Activated CD4-positive, alpha-beta memory T cell treated with anti-CD3 and anti-CD28 coated beads for 36 hours (primary cell): ENCODE results near the gene GRAMD2A. TPM values are rescaled to one million over a fixed set of nuclear protein-coding genes. Genes with fewer than 3 reads are reported as not detected.

Source experiments
- CTCF ChIA-PET: fragments of 350-600 bp; sonication (Branson Sonifier 250); formaldehyde crosslinking; loops from one replicate; lab custom pipeline; 2021; ENCODE audit warnings: antibody characterized with exemption, inconsistent platforms; lab: Charles Lee
- POLR2A ChIA-PET: fragments of 350-600 bp; sonication (Branson Sonifier 250); formaldehyde crosslinking; loops from one replicate; lab custom pipeline; 2021; ENCODE audit warnings: antibody characterized with exemption; lab: Charles Lee
- DNase-seq: peaks from one replicate; pipeline ENCODE4 v3.0.0-alpha.2; 2020
- H3K27ac Mint-ChIP-seq: one replicate; pipeline ENCODE4 v1.8.0; 2021; ENCODE audit warnings: mixed read lengths
- H3K27me3 Mint-ChIP-seq: one replicate; pipeline ENCODE4 v1.8.0; 2021; ENCODE audit warnings: mixed read lengths
- H3K36me3 Mint-ChIP-seq: one replicate; pipeline ENCODE4 v1.8.0; 2021; ENCODE audit warnings: mixed read lengths
- H3K4me1 Mint-ChIP-seq: one replicate; pipeline ENCODE4 v1.8.0; 2021; ENCODE audit warnings: low read depth, mixed read lengths
- H3K4me3 Mint-ChIP-seq: one replicate; pipeline ENCODE4 v1.8.0; 2021; ENCODE audit warnings: mild to moderate bottlenecking, mixed read lengths
- H3K9me3 Mint-ChIP-seq: one replicate; pipeline ENCODE4 v1.8.0; 2021; ENCODE audit warnings: mixed read lengths
- intact Hi-C: fragments of 100-400 bp; cut with micrococcal nuclease; formaldehyde crosslinking; loops from one replicate; pipeline ENCODE4 v1.15.1; 2023
- total RNA-seq, 2 experiments: library from RNA; stranded (reverse); gene quantifications; one replicate each; pipeline ENCODE4 v1.2.3, GENCODE V29; 2021

The GRAMD2A gene
- total RNA-seq, 2 experiments from 2014 or later = not detected

DNA sequence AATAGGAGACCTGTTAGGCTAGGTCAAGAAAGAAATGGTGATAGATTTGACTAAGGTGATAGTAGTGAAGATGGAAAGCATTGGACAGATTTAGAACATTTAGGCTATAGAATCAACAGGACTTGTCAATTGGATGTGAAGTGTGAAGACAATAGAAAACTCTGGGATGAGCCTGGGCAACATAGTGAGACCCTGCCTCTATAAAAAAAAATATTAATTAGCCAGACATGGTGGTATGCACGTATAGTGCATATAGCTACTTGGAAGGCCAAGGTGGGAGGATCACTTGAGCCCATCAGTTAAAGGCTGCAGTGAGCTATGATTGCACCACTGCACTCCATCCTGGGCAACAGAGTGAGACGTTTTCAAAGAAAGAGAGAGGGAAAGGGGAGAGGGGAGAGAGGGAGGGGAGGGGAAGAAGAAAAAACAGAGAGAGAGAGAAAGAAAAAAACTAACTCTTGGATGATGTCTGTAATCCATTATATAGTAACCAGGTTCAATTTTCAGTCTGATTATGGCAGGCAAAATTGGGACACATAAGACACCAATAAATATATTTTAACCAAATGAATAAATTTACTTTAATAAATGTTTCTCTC, 69.8 kb downstream of the GRAMD2A start:
- ChIA-PET CTCF (interaction anchor here (0.6 to 1.2 kb wide), 2 partner anchors 28 to 543 kb away, joined by 3 to 7 read pairs; no protein-coding TSS in a partner anchor), POLR2A (no interaction called here)
- H3K4me1 Mint-ChIP-seq = no peaks in the 10 kb centered on the region
- H3K27ac Mint-ChIP-seq = no peak overlapping the region
- H3K9me3 Mint-ChIP-seq = no peaks in the 10 kb centered on the region
- H3K36me3 Mint-ChIP-seq = no peaks in the 10 kb centered on the region
- DNase-seq = no peak
- H3K4me3 Mint-ChIP-seq = no peak overlapping the region
- no peaks in the 10 kb centered on the region for H3K27me3 Mint-ChIP-seq
- intact Hi-C loops = no loop called here

DNA sequence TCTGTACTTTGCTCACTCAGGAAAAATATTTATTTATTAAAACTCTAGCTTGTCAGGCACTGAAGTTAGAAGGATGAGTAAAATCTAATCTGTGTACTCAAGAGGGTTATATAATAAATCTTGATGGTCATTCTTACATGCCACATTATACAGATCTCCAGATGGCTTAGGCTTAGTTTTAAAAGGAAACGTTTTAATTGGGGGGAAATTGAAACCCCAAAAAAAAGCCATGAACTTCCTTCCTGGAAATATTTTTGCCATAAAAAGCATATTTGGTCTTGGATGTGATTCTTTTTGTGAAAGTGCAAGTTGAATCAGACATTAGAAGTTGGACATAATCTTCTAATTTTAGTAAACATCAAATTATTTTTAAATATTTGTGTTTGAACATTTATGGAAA, 73.4 kb downstream of the GRAMD2A start:
- CTCF ChIA-PET = no interaction called here
- no peaks in the 10 kb centered on the region for H3K36me3 Mint-ChIP-seq
- DNase-seq = no peak

DNA sequence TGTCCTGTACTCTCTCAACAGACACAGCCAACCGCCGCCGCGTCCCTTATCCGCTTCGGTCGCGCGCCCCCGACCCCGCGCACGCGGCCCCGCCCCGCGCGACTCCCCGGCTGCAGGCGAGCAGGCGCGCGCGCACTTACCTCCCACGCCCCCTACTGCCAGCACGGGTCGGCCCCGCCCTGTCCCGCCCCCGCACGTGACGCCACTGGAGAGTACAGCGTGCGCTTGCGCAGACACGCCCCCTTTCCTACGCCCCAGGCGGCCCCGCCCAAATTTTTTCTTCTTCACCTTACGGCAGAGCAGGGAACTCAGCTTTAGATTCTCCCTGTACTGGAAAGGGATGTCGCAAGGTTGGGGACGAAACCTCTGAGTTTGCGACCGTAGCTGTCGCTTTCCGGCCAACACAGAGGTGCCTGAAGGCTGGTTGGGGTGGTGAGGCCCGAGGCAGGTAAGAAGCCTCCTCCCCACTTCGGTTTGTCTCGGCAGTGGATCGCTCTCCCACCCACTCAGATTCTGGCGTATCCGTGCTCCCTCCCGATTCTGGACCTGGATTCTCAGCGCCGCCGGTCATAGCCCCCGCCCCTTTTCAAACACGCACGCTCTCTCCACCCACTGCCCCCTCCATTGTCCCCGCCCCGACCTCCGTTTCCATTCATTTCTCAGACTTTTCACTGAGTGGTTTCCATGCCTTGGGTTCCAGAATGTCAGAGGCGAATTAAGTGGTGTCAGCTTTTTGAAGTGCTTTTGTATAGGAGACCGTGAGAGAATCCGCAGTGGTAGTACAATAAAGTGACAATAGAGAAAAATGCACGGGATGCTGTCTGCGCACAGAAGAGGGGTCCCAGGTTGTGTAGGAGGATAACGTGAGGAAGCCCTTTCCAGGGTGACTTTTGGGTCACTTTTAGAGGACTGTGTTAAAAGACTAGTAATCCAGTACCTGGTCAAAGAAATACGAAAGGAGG, 79.3 kb downstream of the GRAMD2A start, which contains the start of the genes MYO9A and SENP8:
Gene MYO9A, minus strand, starts transcription at position 134 of the 962 bp plus-strand sequence. CDS start 71,587 bp downstream, outside the sequence.
Gene SENP8, plus strand, starts transcription at position 387 of the 962 bp plus-strand sequence. CDS start 21,221 bp downstream, outside the sequence.
- Mint-ChIP-seq H3K4me1 (peaks cover 32% of the 10 kb centered on the region), H3K9me3 (no peaks in the 10 kb centered on the region), H3K27me3 (no peaks in the 10 kb centered on the region), H3K36me3 (no peaks in the 10 kb centered on the region), H3K27ac (peak within 1 kb of the TSS; percentile 98), H3K4me3 (peak within 1 kb of the TSS; percentile 98)
- POLR2A ChIA-PET = interaction anchor here (0.6 to 1.3 kb wide), 4 partner anchors 109 to 709 kb away, joined by 3 to 7 read pairs (median 4); partner anchors contain the start of genes BBS4, HIGD2B and PKM
- CTCF ChIA-PET = interaction anchor here (0.7 kb wide), 1 partner anchor 38 kb away, joined by 3 read pairs; no protein-coding TSS in a partner anchor
- intact Hi-C loops = loop anchor here (1.0 to 5.0 kb wide), 5 partner anchors 110 to 569 kb away; partner anchors contain the start of genes ARIH1, BBS4, HEXA and HIGD2B
- DNase-seq = peak; percentile 100

More for the DNA sequence above, 73.4 kb downstream of the GRAMD2A start:
- Mint-ChIP-seq H3K9me3 (no peaks in the 10 kb centered on the region), H3K27me3 (no peaks in the 10 kb centered on the region), H3K4me3 (no peak overlapping the region), H3K27ac (no peak overlapping the region), H3K4me1 (peaks cover 2% of the 10 kb centered on the region)
- POLR2A ChIA-PET = no interaction called here
- intact Hi-C loops = no loop called here

GRCh38 chr15:72117486-72118016, 80.0 kb downstream of the GRAMD2A start:
- ChIA-PET POLR2A (interaction anchor here (1.1 to 1.3 kb wide), 2 partner anchors 109 to 113 kb away, joined by 4 to 7 read pairs; partner anchors contain the start of gene PKM), CTCF (no interaction called here)
- H3K9me3 Mint-ChIP-seq = no peaks in the 10 kb centered on the region
- peak overlapping the region; percentile 98 for H3K27ac Mint-ChIP-seq
- peaks cover 34% of the 10 kb centered on the region for H3K4me1 Mint-ChIP-seq
- intact Hi-C loops = loop anchor here (1.0 to 5.0 kb wide), 5 partner anchors 111 to 570 kb away; partner anchors contain the start of genes ARIH1, BBS4, HEXA and HIGD2B
- peak overlapping the region; percentile 98 for H3K4me3 Mint-ChIP-seq
- H3K36me3 Mint-ChIP-seq = no peaks in the 10 kb centered on the region
- DNase-seq = peak; percentile 75
- H3K27me3 Mint-ChIP-seq = no peaks in the 10 kb centered on the region

GRCh38 chr15:72116731-72117485, 80.7 kb downstream of the GRAMD2A start:
- Mint-ChIP-seq H3K9me3 (no peaks in the 10 kb centered on the region), H3K4me1 (peaks cover 34% of the 10 kb centered on the region), H3K27ac (peak overlapping the region; percentile 73), H3K27me3 (no peaks in the 10 kb centered on the region), H3K4me3 (peak overlapping the region; percentile 98), H3K36me3 (no peaks in the 10 kb centered on the region)
- peak; percentile 37 for DNase-seq
- ChIA-PET CTCF (interaction anchor here (0.6 kb wide), 1 partner anchor 559 kb away, joined by 3 read pairs; no protein-coding TSS in a partner anchor), POLR2A (no interaction called here)
- intact Hi-C loops = loop anchor here (5.0 kb wide), 3 partner anchors 155 to 570 kb away; partner anchors contain the start of genes BBS4, HEXA, HIGD2B and PARP6

DNA sequence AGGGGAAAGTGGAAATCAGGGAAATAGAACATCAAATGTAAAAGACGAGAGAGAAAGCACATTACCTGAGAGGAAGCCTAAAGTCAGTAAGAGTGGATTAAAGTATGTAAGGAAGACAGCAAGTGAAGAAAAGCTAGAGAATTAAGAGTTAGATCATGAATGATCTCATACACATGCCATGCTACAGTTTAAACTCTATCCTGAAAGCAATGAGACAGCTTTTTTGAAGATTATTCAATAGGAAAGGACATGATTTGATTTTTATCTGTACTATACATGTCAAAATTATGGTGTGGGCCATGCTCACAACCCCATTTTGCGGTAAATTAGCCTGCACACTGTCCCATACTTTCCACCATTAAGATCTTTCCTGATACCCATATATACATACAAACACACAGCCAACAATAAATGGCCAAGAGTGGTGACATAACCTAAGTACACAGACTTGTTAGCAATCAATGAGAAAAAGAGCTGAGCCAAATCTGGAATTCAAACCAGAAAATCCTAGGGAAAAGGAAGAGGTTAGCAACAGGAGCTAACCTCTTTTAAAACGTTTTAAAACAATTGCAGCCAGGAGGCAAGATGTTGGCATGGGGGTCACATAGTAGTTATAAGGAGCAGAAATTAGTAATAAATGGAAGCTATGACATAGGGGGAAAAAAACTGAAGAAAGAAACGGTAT, 84.1 kb downstream of the GRAMD2A start:
- intact Hi-C loops = no loop called here

GRCh38 chr15:72112805-72113204, 84.8 kb downstream of the GRAMD2A start:
- CTCF ChIA-PET = interaction anchor here (2.3 kb wide), 1 partner anchor 43 kb away, joined by 7 read pairs; no protein-coding TSS in a partner anchor
- POLR2A ChIA-PET = no interaction called here
- DNase-seq = no peak
- no peaks in the 10 kb centered on the region for H3K27me3 Mint-ChIP-seq
- no peak overlapping the region for H3K4me3 Mint-ChIP-seq
- intact Hi-C loops = no loop called here
- H3K36me3 Mint-ChIP-seq = no peaks in the 10 kb centered on the region
- H3K27ac Mint-ChIP-seq = no peak overlapping the region
- no peaks in the 10 kb centered on the region for H3K9me3 Mint-ChIP-seq
- H3K4me1 Mint-ChIP-seq = peaks cover 27% of the 10 kb centered on the region

More for the DNA sequence above, 84.1 kb downstream of the GRAMD2A start:
- Mint-ChIP-seq H3K4me3 (no peak overlapping the region), H3K27me3 (no peaks in the 10 kb centered on the region), H3K4me1 (peaks cover 25% of the 10 kb centered on the region), H3K27ac (no peak overlapping the region), H3K36me3 (no peaks in the 10 kb centered on the region), H3K9me3 (no peaks in the 10 kb centered on the region)
- no peak for DNase-seq
- ChIA-PET POLR2A (no interaction called here), CTCF (interaction anchor here (0.7 to 2.3 kb wide), 2 partner anchors 43 to 311 kb away, joined by 3 to 7 read pairs; no protein-coding TSS in a partner anchor)

DNA sequence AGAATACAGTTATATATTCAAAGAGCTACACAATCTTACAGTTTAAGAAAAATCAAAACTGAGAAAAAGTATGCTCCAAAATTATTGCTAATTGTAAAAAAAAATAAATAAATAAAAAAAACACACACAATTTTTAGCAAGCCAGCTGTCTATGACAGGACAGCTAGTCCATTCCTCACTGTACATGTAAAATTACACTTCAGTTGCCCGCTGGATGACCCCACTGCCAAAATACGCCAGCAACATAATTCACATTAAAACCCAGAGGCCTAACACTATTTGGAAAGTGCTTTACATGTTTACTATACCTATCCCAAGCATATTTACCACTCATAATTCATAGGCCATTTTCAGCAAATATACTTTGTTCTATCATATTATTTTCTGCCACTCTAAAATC, 85.5 kb downstream of the GRAMD2A start:
- ChIA-PET CTCF (interaction anchor here (2.3 kb wide), 1 partner anchor 44 kb away, joined by 7 read pairs; no protein-coding TSS in a partner anchor), POLR2A (no interaction called here)
- Mint-ChIP-seq H3K27me3 (no peaks in the 10 kb centered on the region), H3K4me1 (peaks cover 27% of the 10 kb centered on the region), H3K4me3 (no peak overlapping the region), H3K27ac (no peak overlapping the region), H3K9me3 (no peaks in the 10 kb centered on the region), H3K36me3 (no peaks in the 10 kb centered on the region)
- intact Hi-C loops = no loop called here
- DNase-seq = no peak

GRCh38 chr15:72110355-72110754, 87.2 kb downstream of the GRAMD2A start:
- peaks cover 12% of the 10 kb centered on the region for H3K4me1 Mint-ChIP-seq

More at GRCh38 chr15:72110355-72110754, 87.2 kb downstream of the GRAMD2A start:
- no peaks in the 10 kb centered on the region for H3K36me3 Mint-ChIP-seq
- H3K27ac Mint-ChIP-seq = no peak overlapping the region
- CTCF ChIA-PET = no interaction called here
- POLR2A ChIA-PET = no interaction called here
- H3K9me3 Mint-ChIP-seq = no peaks in the 10 kb centered on the region
- DNase-seq = no peak
- intact Hi-C loops = no loop called here
- H3K4me3 Mint-ChIP-seq = no peak overlapping the region
- H3K27me3 Mint-ChIP-seq = no peaks in the 10 kb centered on the region
